NT2/D1 (cell line): Measurements from ENCODE around the gene SYT15.

Experiments
- YY1 ChIP-seq: IDR thresholded peaks from 2 replicates; pipeline ENCODE4 v1.6.1; 2011; ENCODE audit not compliant: insufficient read length, insufficient read depth
- ZNF274 ChIP-seq: IDR thresholded peaks from 2 replicates; pipeline ENCODE4 v1.6.1; 2011; ENCODE audit warnings: mild to moderate bottlenecking, low read depth, low read length

GRCh38 chr10:46543466-46544377 is 35.2 kb upstream of the SYT15 start:
- TF ChIP-seq ZNF274 (no peak), YY1 (no peak)
